Measurements from ENCODE around the gene TSHZ1. TPM values are rescaled to one million over a fixed set of nuclear protein-coding genes. Genes with fewer than 3 reads are reported as not detected.
"Not testable (repeated sequence)": the region's sequence is repeated elsewhere in the genome, so short reads cannot be mapped to it uniquely, and the experiment has no call there.

The TSHZ1 gene
- total and polyA plus RNA-seq, 2 experiments from 2014 or later = 0.23 to 0.38 TPM

- H3F3A ChIP-seq (replicated peaks; ENCODE audit: low read depth) = no peaks in the 10 kb centered on the region
- no peaks in the 10 kb centered on the region for H3K36me3 ChIP-seq (ENCODE audit: insufficient read depth)
- Mint-ChIP-seq H3K27me3 (ENCODE audit: insufficient read depth, low read depth, poor library complexity) (no peaks in the 10 kb centered on the region), H3K9me3 (no peaks in the 10 kb centered on the region), H3K36me3 (ENCODE audit: low read depth) (no peaks in the 10 kb centered on the region), H3K4me1 (peaks cover 18% of the 10 kb centered on the region), H3K4me3 (no peak overlapping the region), H3K27ac (no peak overlapping the region)
- H3K27ac ChIP-seq (ENCODE audit: low read depth) = no peak overlapping the region
- TF ChIP-seq ZNF331 (CRISPR knock-in tag; IDR thresholded peaks at IDR 0.05; ENCODE audit: low read depth) (no peak), ZNF462 (CRISPR knock-in tag; IDR thresholded peaks at IDR 0.05) (no peak)
- no peaks in the 10 kb centered on the region for H4K20me1 ChIP-seq (replicated peaks; ENCODE audit: insufficient read depth)
- H3K4me3 ChIP-seq = no peak overlapping the region
- no peak overlapping the region for H2AFZ ChIP-seq
- DNase-seq (ENCODE audit: low spot score) (no peak), ATAC-seq (no peak)
- no peaks in the 10 kb centered on the region for H3K79me2 ChIP-seq (replicated peaks; ENCODE audit: insufficient read depth)
- no peaks in the 10 kb centered on the region for H3K27me3 ChIP-seq (ENCODE audit: insufficient read depth)
- no peaks in the 10 kb centered on the region for H3K4me1 ChIP-seq (ENCODE audit: insufficient read depth)
- H3K9me2 ChIP-seq (ENCODE audit: insufficient read depth) = no peaks in the 10 kb centered on the region
- H3K4me2 ChIP-seq = no peak overlapping the region
These were observed 25.1 kb upstream of the TSHZ1 start for GRCh38 chr18:75185460-75185859.

GRCh38 chr18:75187702-75188101 lies 22.9 kb upstream of the TSHZ1 start:
- not testable (repeated sequence) for H3K27ac ChIP-seq (ENCODE audit: low read depth); H3K36me3 ChIP-seq (ENCODE audit: insufficient read depth); H2AFZ ChIP-seq; H3K36me3 Mint-ChIP-seq (ENCODE audit: low read depth); H3F3A ChIP-seq (replicated peaks; ENCODE audit: low read depth); H3K4me3 ChIP-seq; H3K27me3 ChIP-seq (ENCODE audit: insufficient read depth); H3K9me2 ChIP-seq (ENCODE audit: insufficient read depth); H3K27ac Mint-ChIP-seq; H3K79me2 ChIP-seq (replicated peaks; ENCODE audit: insufficient read depth); ATAC-seq; H3K27me3 Mint-ChIP-seq (ENCODE audit: insufficient read depth, low read depth, poor library complexity); DNase-seq (ENCODE audit: low spot score); H3K4me3 Mint-ChIP-seq; H3K9me3 Mint-ChIP-seq; H3K4me2 ChIP-seq; H4K20me1 ChIP-seq (replicated peaks; ENCODE audit: insufficient read depth); H3K4me1 ChIP-seq (ENCODE audit: insufficient read depth)
- H3K4me1 Mint-ChIP-seq = peaks cover 18% of the 10 kb centered on the region

Data from GM23338 (cell line).